GM19240 (cell line): ENCODE measurements around the gene MED22.
"Not testable (repeated sequence)": the region's sequence is repeated elsewhere in the genome, so short reads cannot be mapped to it uniquely, and the experiment has no call there.

Experiments used
- DNase-seq: peaks from one replicate; pipeline ENCODE4 v3.0.0; 2011; ENCODE audit warnings: low spot score; ENCODE audit not compliant: insufficient read length

The MED22 gene

GRCh38 chr9:133307301-133307700 lies 40.6 kb downstream of the MED22 start:
- no peak for DNase-seq

- no peak for DNase-seq
Observed at GRCh38 chr9:133306242-133307204, 41.4 kb downstream of the MED22 start.

- DNase-seq, result no peak
Observed at GRCh38 chr9:133305731-133306130, 42.2 kb downstream of the MED22 start.

- no peak for DNase-seq
Observed at GRCh38 chr9:133304477-133305377, 43.2 kb downstream of the MED22 start.

DNA sequence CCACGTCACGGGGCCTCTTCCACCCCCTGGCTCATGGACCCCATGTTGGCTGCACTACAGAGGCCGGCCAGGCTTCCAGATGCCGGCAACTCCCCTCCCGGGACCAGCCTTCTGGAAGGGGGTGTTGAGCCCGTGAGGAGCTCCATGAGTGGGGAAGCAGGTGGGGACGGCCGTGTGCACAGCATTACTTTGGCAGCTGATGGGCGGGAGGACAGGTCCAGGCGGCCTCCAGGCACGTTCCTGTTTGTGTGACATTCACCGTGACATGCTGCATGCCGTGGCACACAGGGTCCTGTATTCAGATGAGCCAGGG lies 43.8 kb downstream of the MED22 start:
- DNase-seq, result no peak

- DNase-seq, result no peak
Observed at GRCh38 chr9:133303266-133304157, 44.4 kb downstream of the MED22 start.

DNA sequence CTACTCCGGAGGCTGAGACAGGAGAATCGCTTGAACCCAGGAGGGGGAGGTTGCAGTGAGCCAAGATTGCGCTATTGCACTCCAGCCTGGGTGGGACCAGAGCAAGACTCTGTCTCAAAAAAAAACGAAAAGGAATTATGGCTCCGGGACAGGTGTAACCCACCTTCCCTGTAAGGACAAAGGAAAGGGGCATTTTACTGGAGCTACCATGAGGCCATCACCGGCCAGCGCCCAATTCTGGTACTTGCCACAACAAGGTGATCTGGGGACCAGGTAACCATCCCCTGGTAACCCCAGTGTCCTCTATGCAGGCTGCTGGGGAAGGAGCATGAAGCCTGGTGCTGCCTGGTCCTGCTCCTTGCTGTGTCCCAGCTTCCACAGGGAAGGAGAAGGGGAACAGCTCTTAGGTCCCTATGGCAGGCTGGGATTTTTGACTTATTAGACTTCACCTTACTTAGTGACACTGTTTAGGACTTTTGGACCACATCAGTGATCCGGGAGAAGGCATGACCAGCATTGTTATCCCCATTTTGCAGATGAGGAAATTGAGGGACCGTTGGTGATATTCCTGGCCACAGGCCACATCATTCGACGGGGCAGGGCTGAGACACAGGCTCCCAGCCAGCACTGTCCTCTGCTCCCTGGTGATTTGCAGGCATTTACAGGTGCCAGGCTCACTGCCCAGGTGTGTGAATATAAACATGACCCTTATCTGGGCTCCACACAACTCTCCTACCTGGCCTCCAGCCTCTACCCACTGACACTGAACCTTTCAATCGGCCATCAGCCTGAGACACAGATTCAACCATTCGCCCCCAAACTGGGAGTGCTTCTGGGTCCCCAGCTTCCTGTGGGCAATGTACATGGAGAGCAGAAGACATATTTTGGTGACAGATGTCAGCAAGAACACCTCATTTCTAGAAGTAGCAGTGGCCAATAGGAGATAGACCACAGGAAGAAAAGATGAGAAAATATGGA lies 46.4 kb downstream of the MED22 start:
- no peak for DNase-seq

- DNase-seq, result not testable (repeated sequence)
Observed at GRCh38 chr9:133299996-133300395, 47.9 kb downstream of the MED22 start.

- DNase-seq, result no peak
Observed at GRCh38 chr9:133294257-133294656, 53.7 kb downstream of the MED22 start.

GRCh38 chr9:133290751-133291302 lies 57.1 kb downstream of the MED22 start:
- no peak for DNase-seq
